Transverse colon (tissue), 4 donors: ENCODE data around the gene SNAI3.

Source experiments
- CTCF ChIP-seq, 5 experiments: fragments of 200-600 bp in 3 of 5; fragments of 450-650 bp in 2 of 5; sonication (generic) in 3 of 5; IDR thresholded peaks; 1 replicate in 2 of 5; 2 replicates in 3 of 5; pipeline ENCODE4 v1.5.1; 2016 to 2017; ENCODE audit warnings: antibody characterized with exemption in 5 of 5, inconsistent platforms in 3 of 5, mild to moderate bottlenecking in 2 of 5, moderate library complexity in 1 of 5
- EP300 ChIP-seq: sonication (generic); formaldehyde crosslinking; IDR thresholded peaks from one replicate; pipeline ENCODE4 v1.6.1; 2017; ENCODE audit warnings: antibody characterized with exemption, low read depth
- POLR2AphosphoS5 ChIP-seq, 3 donors: sonication (generic); formaldehyde crosslinking; IDR thresholded peaks; one replicate each; pipeline ENCODE4 v1.6.1; 2016; ENCODE audit warnings: antibody characterized with exemption in 3 of 3

DNA sequence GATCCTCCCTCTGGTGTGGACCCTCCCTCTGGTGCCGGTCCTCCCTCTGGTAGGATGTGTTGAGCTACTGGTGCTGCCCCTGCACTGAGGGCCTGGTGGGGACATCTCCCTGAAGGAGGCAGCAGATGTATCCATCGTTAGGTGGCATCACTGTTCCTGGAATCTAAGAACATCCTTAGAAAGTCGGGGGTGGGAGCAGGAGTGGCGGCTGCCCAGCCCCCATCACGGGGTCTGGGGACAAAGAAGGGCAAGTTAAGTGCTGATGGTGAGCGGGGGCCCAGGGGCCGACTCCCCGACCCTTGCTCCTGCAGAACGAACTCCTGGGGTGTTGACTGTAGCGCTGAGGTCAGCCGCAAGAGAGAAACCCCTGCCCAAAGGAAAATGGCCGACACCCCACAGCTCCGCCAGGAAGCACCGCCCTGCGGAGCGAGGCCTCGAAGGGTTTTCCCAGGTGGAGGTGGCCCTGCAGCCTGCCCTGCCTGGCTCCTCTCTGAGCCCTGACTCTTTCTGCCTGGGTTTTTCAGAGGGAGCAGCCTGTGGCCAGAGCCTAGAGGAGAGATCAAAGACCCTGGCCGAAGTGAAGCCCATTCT is 25.5 kb upstream of the SNAI3 start:
- TF ChIP-seq POLR2AphosphoS5 (IDR thresholded peaks at IDR 0.05) = no peak
- no peak for TF ChIP-seq CTCF (IDR thresholded peaks at IDR 0.05)
- no peak for TF ChIP-seq EP300
